GM18951 (cell line): ENCODE measurements around the gene RASL10B.

Experiments
- POLR2A ChIP-seq: IDR thresholded peaks from 4 replicates; pipeline ENCODE4 v1.6.1; 2011; ENCODE audit warnings: mild to moderate bottlenecking; ENCODE audit not compliant: insufficient read length, insufficient read depth; ENCODE audit errors: extremely low read depth
- in situ Hi-C: fragments of 300-500 bp; cut with MboI; formaldehyde crosslinking; loops from one replicate; pipeline ENCODE4 v1.12.0; 2022; ENCODE audit warnings: low sequenced_read_pairs, mixed read lengths, inconsistent platforms; ENCODE audit not compliant: unreplicated experiment

Gene RASL10B

DNA sequence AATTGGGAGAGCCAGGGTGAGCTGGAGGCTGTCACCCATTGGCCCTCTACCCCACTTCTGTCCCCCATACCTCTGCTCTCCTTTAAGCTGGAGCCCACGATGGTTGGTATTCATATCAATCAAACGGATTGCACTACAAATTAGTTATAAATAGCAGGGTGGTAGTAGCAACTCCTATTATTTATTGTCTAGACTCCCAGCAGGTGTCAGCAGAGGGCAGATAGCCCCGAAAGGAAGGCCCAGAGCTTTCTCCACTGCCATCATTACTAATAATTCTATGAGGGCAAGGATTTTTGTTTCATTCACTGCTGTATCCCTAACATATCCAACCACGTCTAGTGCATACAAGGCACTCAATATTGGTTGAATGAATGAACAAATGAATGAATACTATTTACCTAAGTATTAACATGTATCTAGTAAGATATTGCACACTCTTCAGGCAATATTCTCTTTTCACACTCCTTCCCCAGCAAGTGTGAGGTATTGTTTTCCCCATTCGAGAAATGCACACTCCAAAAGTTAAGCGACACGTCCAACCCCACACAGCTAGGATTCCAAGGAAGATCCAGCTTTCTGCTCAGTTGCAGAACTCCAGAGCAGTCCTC is 35.6 kb downstream of the RASL10B start:
- in situ Hi-C loops, result loop anchor here (5.0 kb wide), 1 partner anchor 35 kb away; no protein-coding TSS in a partner anchor

DNA sequence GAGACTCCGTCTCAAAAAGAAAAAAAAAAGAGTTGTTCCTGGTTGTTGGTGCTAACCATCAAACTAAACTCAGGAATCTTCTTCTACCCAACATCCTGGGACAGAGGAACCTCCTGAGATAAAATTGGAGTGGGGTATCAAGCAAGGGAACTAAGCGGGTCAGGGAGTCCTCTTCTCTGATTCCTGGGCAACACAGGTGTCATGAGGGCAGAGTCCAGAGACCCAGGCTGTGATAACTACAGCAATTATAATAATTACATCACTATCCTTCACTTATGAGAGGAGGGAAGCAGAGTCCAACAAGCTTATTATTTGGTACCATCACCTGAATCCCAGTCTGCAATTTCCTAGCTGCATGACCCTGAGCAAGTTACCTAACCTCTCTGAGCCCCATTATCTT is 37.4 kb downstream of the RASL10B start:
- in situ Hi-C loops, result loop anchor here (5.0 kb wide), 1 partner anchor 34 kb away; no protein-coding TSS in a partner anchor
- TF ChIP-seq POLR2A, result no peak

More for the DNA sequence above, 35.6 kb downstream of the RASL10B start:
- no peak for TF ChIP-seq POLR2A

DNA sequence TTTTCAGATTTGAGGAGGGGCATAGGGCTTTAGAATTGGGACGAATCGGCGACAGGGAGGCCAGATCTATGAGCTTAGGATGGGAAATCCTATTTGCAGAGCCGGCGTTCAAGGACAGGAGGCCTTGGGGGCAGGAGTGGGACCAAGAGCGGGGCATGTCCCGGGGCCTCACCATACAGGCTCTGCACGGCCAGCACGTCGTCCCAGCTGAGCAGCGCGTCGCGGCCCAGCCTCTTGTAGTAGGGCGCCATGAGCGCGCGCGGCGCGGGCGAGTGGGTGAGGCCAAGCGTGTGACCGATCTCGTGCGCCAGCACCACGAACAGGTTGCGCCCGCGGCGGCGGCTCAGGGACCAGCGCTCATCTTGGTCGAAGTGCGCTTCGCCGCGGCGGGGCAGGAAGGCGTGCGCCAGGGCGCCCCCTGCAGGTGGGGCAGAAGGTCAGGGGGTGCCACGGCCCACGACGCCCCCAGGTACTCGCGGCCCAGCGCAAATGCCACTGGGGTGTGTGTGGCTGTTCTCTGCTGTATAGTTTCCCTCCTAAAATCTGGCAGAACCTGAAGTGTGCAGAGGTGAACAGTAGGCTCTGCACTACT is 38.6 kb downstream of the RASL10B start:
- in situ Hi-C loops, result loop anchor here (5.0 kb wide), 1 partner anchor 32 kb away; no protein-coding TSS in a partner anchor
- no peak for TF ChIP-seq POLR2A

DNA sequence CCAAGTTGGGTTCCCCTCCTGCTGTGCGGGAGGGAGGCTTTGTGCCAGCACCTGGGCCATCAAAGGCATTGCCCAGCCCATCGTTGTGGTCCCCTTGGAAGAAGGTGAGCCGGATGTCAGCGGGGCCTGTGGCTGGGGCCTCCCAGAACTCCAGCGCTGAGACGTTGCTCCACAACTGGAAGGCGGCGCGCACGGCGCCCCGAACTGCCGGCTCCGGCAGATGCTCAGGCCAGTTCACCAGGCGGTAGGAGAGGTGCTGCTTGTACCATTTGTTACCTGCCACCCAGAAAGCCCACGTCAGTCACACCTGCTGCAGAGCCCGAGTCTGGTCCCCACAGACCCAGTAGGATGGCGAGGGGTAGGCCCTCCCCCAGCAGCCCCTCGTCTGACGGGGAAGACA is 41.7 kb downstream of the RASL10B start:
- in situ Hi-C loops, result no loop called here
- no peak for TF ChIP-seq POLR2A

DNA sequence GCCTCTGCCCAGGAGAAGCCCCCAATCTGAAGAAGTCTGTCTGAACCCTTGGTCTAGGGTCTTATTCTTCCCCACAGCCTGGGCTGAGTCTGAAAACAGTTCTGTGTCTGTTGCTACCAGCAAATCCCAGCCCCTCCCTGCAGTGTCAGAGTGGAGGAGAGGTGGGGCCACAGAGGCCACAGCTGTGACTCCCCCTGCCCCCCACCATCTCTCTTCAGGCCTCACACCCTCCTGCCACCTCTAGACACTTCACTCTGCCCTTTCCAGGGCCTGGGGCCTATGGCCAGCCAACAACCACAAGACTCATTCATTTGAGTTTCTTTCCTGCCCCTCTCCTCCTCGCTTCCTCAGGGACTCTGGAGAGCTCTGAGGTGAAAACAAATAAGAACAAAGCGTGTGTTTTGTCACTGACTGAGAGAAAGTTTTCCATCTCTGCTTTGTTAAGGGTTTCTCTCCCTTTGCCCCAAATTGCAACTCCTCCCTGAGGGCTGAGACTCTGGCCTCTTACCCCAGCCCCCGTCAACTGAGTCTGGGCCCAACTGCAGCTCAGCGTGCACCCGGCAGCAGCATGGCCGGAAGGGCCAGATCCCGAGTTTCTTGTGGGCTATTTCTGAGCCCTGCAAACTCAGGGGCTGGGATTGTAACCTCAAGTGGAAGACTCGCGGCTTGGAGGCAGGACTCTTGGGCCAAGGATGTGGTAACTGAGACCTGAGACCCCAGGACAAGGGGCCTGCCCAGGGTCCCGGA is 42.4 kb downstream of the RASL10B start:
- in situ Hi-C loops, result no loop called here
- TF ChIP-seq POLR2A, result no peak

DNA sequence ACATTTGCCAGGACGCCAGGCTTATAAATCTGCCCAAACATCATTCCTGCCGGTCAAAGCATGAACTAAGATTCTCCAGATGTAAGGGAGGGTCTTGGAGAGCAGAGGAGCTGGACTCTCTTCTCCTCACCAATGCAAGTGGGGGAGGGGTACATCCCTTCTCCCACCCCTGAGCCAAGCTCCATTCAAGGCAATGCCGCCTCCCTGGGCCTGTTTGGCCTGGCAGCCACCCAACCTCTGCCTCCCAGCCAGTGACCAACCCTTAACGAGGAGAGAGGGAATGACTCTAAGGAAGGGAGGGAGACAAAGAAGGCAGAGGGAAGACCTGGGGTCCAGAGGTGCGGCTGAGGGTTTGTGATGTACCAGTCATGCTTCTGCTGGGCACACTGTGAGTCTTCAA is 43.1 kb downstream of the RASL10B start:
- in situ Hi-C loops, result no loop called here
- no peak for TF ChIP-seq POLR2A

DNA sequence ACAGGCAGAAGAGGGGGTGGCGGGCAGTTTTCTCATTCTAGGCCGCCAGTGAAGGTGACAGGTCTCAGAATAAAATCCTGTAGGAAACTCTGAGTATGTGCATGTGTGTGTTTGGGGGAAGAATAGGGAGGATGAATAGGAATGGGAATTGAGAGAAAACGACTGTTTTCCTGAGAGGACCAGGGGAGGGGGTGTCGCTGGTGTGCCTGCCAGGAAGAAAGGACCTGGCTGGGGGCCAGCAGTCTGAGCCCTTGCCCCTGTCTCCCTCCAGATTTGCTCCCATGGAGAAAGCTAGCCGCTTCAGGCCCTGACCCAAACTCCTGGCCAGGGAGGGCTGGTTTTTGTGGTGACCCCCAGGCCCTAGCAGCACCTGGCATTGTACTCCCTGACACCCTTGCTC is 43.6 kb downstream of the RASL10B start:
- in situ Hi-C loops, result no loop called here
- TF ChIP-seq POLR2A, result no peak

DNA sequence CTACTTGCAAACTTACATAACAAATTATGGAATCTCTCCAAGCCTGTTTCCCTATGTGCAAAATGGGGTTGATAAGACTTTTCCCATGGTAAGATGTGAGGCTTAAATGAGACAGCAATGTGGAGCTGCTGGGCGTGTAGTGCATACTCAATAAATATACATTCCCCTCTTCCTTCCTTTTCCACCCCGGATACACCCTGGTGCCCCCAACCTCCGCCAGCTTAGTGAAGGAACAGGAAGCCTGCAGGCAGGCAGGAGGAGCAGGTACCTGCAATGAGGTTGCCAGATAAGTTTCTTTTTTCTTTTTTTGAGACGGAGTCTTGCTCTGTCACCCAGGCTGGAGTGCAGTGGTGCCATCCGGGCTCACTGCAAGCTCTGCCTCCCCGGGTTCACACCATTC is 44.1 kb downstream of the RASL10B start:
- TF ChIP-seq POLR2A, result no peak
- in situ Hi-C loops, result no loop called here

DNA sequence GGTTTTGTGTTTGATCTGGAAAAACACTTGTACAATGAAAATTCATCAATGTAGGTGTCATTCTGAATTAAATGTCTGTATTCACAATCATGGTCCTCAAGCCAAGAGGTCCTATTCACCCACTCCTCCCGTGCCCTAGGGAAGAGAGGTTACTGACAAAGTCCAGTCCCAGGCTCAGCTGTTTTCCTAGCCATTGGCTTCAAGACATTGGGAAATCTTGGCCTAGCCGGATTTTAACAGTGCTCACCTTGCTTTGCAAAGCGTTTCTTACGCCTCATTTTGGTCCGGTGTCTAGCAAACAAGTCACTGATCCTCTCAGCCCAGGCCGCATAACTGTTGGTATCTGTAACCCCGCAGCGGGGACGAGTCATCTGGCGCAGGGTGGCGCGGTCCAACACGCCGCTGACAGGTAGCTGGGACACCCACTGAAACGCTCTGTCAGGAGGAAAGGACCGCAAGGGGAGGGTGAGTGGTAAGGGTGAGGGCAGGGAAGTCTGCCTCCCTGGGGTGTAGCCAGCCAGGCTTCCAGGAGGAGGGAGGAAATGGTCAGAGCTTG is 47.3 kb downstream of the RASL10B start:
- TF ChIP-seq POLR2A, result no peak
- in situ Hi-C loops, result no loop called here

DNA sequence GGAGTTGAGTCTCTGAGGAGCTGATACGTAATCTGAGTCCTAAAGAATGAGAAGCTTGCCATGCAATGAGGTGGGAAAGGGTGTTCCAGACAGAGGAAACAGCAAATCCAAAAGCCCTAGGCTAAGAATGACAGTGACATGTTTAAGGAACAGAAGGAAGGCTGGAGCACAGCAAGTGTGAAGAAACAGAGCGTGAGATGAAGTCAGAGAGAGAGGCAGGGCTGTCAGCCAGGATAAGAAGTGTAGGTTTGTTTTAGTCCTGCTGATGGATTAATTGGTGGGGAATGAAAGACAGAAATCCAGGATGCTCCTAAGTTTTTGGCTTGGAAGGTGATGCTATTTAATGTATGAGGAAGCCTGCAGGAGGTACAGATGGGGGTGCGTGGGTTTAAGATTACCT is 49.5 kb downstream of the RASL10B start:
- TF ChIP-seq POLR2A, result no peak
- in situ Hi-C loops, result no loop called here

DNA sequence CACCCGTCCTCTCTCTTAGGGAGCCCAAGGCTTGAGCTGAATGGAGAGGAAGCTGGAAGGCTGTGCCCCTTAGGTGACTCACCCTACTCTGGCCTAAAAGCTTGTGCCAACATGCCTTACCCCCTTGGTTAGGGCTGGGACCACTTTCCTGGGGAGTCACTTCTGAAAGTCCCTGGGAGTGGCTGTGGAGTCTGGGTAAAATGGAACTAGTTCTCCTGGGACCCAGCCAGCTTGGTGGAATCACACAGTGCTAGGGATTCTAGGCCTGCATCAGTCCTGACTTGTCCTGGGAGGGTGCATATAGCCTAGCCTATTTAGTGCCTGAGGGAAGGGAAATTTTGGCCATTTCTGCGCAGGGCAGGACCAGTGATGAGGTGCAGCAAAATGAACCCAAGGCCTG is 53.5 kb downstream of the RASL10B start:
- in situ Hi-C loops, result no loop called here
- TF ChIP-seq POLR2A, result no peak

DNA sequence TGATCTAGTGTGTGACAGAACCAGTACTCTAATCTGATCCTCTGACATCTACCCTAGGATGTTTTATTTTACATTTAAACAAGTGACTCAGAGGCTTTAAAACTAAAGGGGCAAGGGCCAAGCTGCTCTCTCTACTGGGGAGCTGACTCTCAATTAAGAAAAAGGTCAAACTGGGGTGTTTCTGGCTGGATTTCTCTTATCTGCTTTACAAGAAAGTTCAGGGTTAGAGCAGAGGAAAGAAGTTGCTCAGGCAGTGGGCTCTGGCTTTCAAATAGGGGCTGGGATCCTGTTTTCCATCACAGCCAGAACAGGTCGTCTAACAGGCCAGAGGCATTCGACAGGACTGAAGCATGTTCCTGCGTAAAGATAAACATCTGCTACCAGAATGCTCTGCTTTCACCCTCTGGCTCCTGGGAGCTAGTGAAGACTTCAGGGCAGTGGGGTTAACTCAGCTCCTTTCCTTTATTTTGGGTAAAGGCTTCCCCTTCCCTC is 55.5 kb downstream of the RASL10B start:
- in situ Hi-C loops, result no loop called here
- TF ChIP-seq POLR2A, result no peak
